NCI-H82 (cell line): ENCODE measurements around the gene HES2.
A peak's percentile ranks its signal among the peaks of the same experiment; 100 is the strongest.
"Not testable (repeated sequence)": the region's sequence is repeated elsewhere in the genome, so short reads cannot be mapped to it uniquely, and the experiment has no call there.

Source experiments
- DNase-seq: peaks from one replicate; lab custom pipeline; 2025; lab: John Stamatoyannopoulos, UW

HES2 gene

GRCh38 chr1:6419804-6420453 is at the start of gene HES2:
Gene HES2, minus strand, starts transcription at chr1:6419919. Its CDS starts 99 bp downstream, at chr1:6419820.
- peak; percentile 50 for DNase-seq

GRCh38 chr1:6468729-6469461 is 49.2 kb upstream of the HES2 start:
- no peak for DNase-seq

- DNase-seq, result no peak
Measured at GRCh38 chr1:6467744-6468688, 48.3 kb upstream of the HES2 start.

GRCh38 chr1:6467224-6467623 is 47.5 kb upstream of the HES2 start:
- DNase-seq, result no peak

- no peak for DNase-seq
Measured at GRCh38 chr1:6466751-6467150, 47.0 kb upstream of the HES2 start.

- DNase-seq, result peak; percentile 58
Measured at GRCh38 chr1:6466023-6466422, 46.3 kb upstream of the HES2 start, which contains the start of gene TNFRSF25. Gene TNFRSF25, minus strand, starts transcription at chr1:6466173. Its CDS starts 66 bp downstream, at chr1:6466107.

- peak; percentile 58 for DNase-seq
Measured at GRCh38 chr1:6465461-6466005, 45.8 kb upstream of the HES2 start.

- no peak for DNase-seq
Measured at GRCh38 chr1:6464915-6465314, 45.2 kb upstream of the HES2 start.

- peak; percentile 29 for DNase-seq
Measured at GRCh38 chr1:6464514-6464836, 44.8 kb upstream of the HES2 start.

GRCh38 chr1:6463120-6463412 is 43.3 kb upstream of the HES2 start:
- no peak for DNase-seq

- no peak for DNase-seq
Measured at GRCh38 chr1:6462412-6463119, 42.8 kb upstream of the HES2 start.

- no peak for DNase-seq
Measured at GRCh38 chr1:6461538-6462411, 42.1 kb upstream of the HES2 start.

GRCh38 chr1:6461051-6461530 is 41.4 kb upstream of the HES2 start:
- DNase-seq, result no peak

GRCh38 chr1:6460301-6461050 is 40.8 kb upstream of the HES2 start:
- DNase-seq, result no peak

GRCh38 chr1:6459850-6460265 is 40.1 kb upstream of the HES2 start:
- DNase-seq, result peak; percentile 27

GRCh38 chr1:6456800-6457466 is 37.2 kb upstream of the HES2 start:
- DNase-seq, result no peak

GRCh38 chr1:6455752-6456520 is 36.2 kb upstream of the HES2 start:
- DNase-seq, result not testable (repeated sequence)
